K562 (cell line): ENCODE data around the gene USHBP1. TPM values are rescaled to one million over a fixed set of nuclear protein-coding genes. Genes with fewer than 3 reads are reported as not detected.
A peak's percentile ranks its signal among the peaks of the same experiment; 100 is the strongest.

Experiments used
- ADNP ChIP-seq: fragments of 200-800 bp; sonication (Bioruptor generic); IDR thresholded peaks from 2 replicates; pipeline ENCODE4 v1.6.1; 2016; ENCODE audit warnings: missing genetic modification characterization, missing compliant biosample characterization
- CBX5 ChIP-seq: IDR thresholded peaks from 2 replicates; pipeline ENCODE4 v1.6.1; 2014; ENCODE audit warnings: low read depth, borderline replicate concordance
- CREBBP ChIP-seq: IDR thresholded peaks from one replicate; pipeline ENCODE4 v1.6.1; 2012; ENCODE audit warnings: low read depth, mild to moderate bottlenecking, control low read depth, inconsistent platforms, low read length
- CREM ChIP-seq: IDR thresholded peaks from 2 replicates; pipeline ENCODE4 v1.6.1; 2014; ENCODE audit warnings: antibody characterized with exemption, low read depth
- DNMT1 ChIP-seq: fragments of 450-650 bp; IDR thresholded peaks from 2 replicates; pipeline ENCODE4 v1.6.1; 2016; ENCODE audit warnings: antibody characterized with exemption, mild to moderate bottlenecking
- ELF4 ChIP-seq: fragments of 450-650 bp; formaldehyde crosslinking; IDR thresholded peaks from 2 replicates; pipeline ENCODE4 v1.4.0; 2022; ENCODE audit warnings: missing genetic modification characterization
- GABPB2 ChIP-seq: fragments of 250-450 bp; sonication (Bioruptor Pico); conservative IDR thresholded peaks from 2 replicates; pipeline ENCODE4 v1.5.1; 2021; ENCODE audit warnings: mild to moderate bottlenecking
- GTF2A2 ChIP-seq: IDR thresholded peaks from 2 replicates; pipeline ENCODE4 v1.6.1; 2016; ENCODE audit warnings: mild to moderate bottlenecking, missing genetic modification characterization, missing compliant biosample characterization
- GTF2B ChIP-seq: IDR thresholded peaks from 2 replicates; pipeline ENCODE4 v1.6.1; 2011; ENCODE audit not compliant: insufficient read length; ENCODE audit errors: extremely low read depth
- MCM3 ChIP-seq: fragments of 450-650 bp; IDR thresholded peaks from 2 replicates; pipeline ENCODE4 v1.6.1; 2016
- MTF1 ChIP-seq: fragments of 250-450 bp; sonication (Bioruptor Pico); IDR thresholded peaks from 2 replicates; pipeline ENCODE4 v1.9.0; 2021; ENCODE audit warnings: moderate library complexity, mild to moderate bottlenecking, inconsistent platforms, borderline replicate concordance
- PATZ1 ChIP-seq: fragments of 250-450 bp; sonication (Bioruptor Pico); IDR thresholded peaks from 2 replicates; pipeline ENCODE4 v1.5.0; 2020; ENCODE audit warnings: mild to moderate bottlenecking, borderline replicate concordance
- PHF8 ChIP-seq: fragments of 200-600 bp; sonication (generic); IDR thresholded peaks from 2 replicates; pipeline ENCODE4 v1.6.1; 2012; ENCODE audit warnings: mixed run types, mild to moderate bottlenecking, inconsistent platforms, low read length, moderate library complexity, borderline replicate concordance
- RNF2 ChIP-seq: sonication (generic); IDR thresholded peaks from 2 replicates; pipeline ENCODE4 v1.6.1; 2016
- SREBF1 ChIP-seq: fragments of 150-350 bp; IDR thresholded peaks from 2 replicates; pipeline ENCODE4 v1.6.1; 2014; ENCODE audit warnings: antibody characterized with exemption, low read depth, low read length, borderline replicate concordance
- SRF ChIP-seq, 2 experiments: fragments of 250-450, 450-650 bp in 1 of 2; sonication (Bioruptor Pico) in 1 of 2; sonication (generic) in 1 of 2; formaldehyde crosslinking; IDR thresholded peaks; 2 replicates each; pipeline versions ENCODE4 v1.5.0 to v1.5.1; 2020 to 2022; ENCODE audit warnings: mild to moderate bottlenecking in 1 of 2, missing genetic modification reagents in 1 of 2
- SRSF1 ChIP-seq: fragments of 200-400 bp; formaldehyde crosslinking; IDR thresholded peaks from 2 replicates; pipeline ENCODE4 v1.6.1; 2017; ENCODE audit warnings: mild to moderate bottlenecking, low read depth, low read length, moderate library complexity
- TRIM28 ChIP-seq: fragments of 450-650 bp; IDR thresholded peaks from 2 replicates; pipeline ENCODE4 v1.6.1; 2017
- YBX1 ChIP-seq: fragments of 450-650 bp; IDR thresholded peaks from 2 replicates; pipeline ENCODE4 v1.7.1; 2016; ENCODE audit warnings: mild to moderate bottlenecking
- ZBTB43 ChIP-seq: sonication (generic); formaldehyde crosslinking; IDR thresholded peaks from 2 replicates; pipeline ENCODE4 v1.8.0; 2023; ENCODE audit warnings: mild to moderate bottlenecking, missing genetic modification reagents
- ZFP1 ChIP-seq: fragments of 450-650 bp; formaldehyde crosslinking; IDR thresholded peaks from 2 replicates; pipeline ENCODE4 v1.4.0; 2020; ENCODE audit warnings: mild to moderate bottlenecking, mixed read lengths
- ZFPM2 ChIP-seq: fragments of 250-450 bp; sonication (Bioruptor Pico); IDR thresholded peaks from 2 replicates; pipeline ENCODE4 v1.5.1; 2022; ENCODE audit warnings: mild to moderate bottlenecking
- ZFX ChIP-seq: sonication (generic); formaldehyde crosslinking; IDR thresholded peaks from 2 replicates; pipeline ENCODE4 v1.8.0; 2022; ENCODE audit warnings: mild to moderate bottlenecking, missing genetic modification reagents, moderate library complexity
- ZNF24 ChIP-seq: fragments of 450-650 bp; IDR thresholded peaks from 2 replicates; pipeline ENCODE4 v1.6.1; 2016
- ZNF277 ChIP-seq: fragments of 250-450 bp; sonication (Bioruptor Pico); IDR thresholded peaks from 2 replicates; pipeline ENCODE4 v1.8.0; 2022; ENCODE audit warnings: inconsistent platforms, mild to moderate bottlenecking, moderate library complexity, borderline replicate concordance
- ZNF324 ChIP-seq: fragments of 250-450 bp; sonication (Bioruptor Pico); IDR thresholded peaks from 2 replicates; pipeline ENCODE4 v1.4.0; 2020; ENCODE audit warnings: mild to moderate bottlenecking
- ZNF586 ChIP-seq: fragments of 450-650 bp; formaldehyde crosslinking; conservative IDR thresholded peaks from 2 replicates; pipeline ENCODE4 v1.4.0; 2020; ENCODE audit warnings: mild to moderate bottlenecking, moderate library complexity
- polyA plus RNA-seq, 8 experiments: library from polyadenylated mRNA; depleted of rRNA in 4 of 8; stranded (reverse) in 5 of 8; unstranded in 3 of 8; fragments of >200 nt; fragmentation: Nextera tagmentation in 2 of 8; fragmentation: Illumina TruSeq in 1 of 8; extraction: Ambion mirVana in 2 of 8; extraction: Trizol in 1 of 8; gene quantifications; 2 replicates each; pipeline versions ENCODE4 v1.2.1 to v1.2.3, GENCODE V29; 2011 to 2014; ENCODE audit warnings: inconsistent platforms in 1 of 8, missing spikeins in 1 of 8
- total RNA-seq, 7 experiments: library from RNA; depleted of rRNA in 6 of 7; stranded (reverse); fragments of >200 nt in 6 of 7; fragmentation: Illumina TruSeq in 2 of 7; extraction: Trizol in 2 of 7; gene quantifications; 2 replicates each; pipeline versions ENCODE4 v1.2.1 to v1.2.3, GENCODE V29; 2011 to 2021; ENCODE audit warnings: low replicate concordance in 1 of 7

Gene USHBP1
- total and polyA plus RNA-seq, 9 of the 15 experiments (the other 6 are each of a cell fraction or from before 2014, with no cell fraction given) = 0.03 to 0.10 (median 0.05) TPM; not detected in 5

GRCh38 chr19:17282488-17283125, 18.1 kb upstream of the USHBP1 start (continued):
- TF ChIP-seq SRF (CRISPR knock-in tag; IDR thresholded peaks at IDR 0.05) (0 out of 4 replicates have a peak, but pooled peaks of 1 of the 2 experiments have one; percentile 74), YBX1 (no peak), ZNF586 (CRISPR knock-in tag) (no peak), GABPB2 (CRISPR knock-in tag) (no peak), ELF4 (CRISPR knock-in tag) (no peak), ZNF277 (CRISPR knock-in tag) (no peak), ZNF24 (0 out of 2 replicates have a peak, but pooled peaks have one; percentile 6), TRIM28 (no peak), ZFPM2 (CRISPR knock-in tag) (no peak), PATZ1 (no peak), ZNF324 (CRISPR knock-in tag) (no peak), ZFX (CRISPR knock-in tag) (peak; percentile 40), ADNP (tag) (no peak), ZFP1 (CRISPR knock-in tag) (no peak), RNF2 (no peak), MTF1 (no peak), GTF2A2 (no peak), CREM (peak; percentile 50), DNMT1 (no peak), ZBTB43 (CRISPR knock-in tag) (no peak), MCM3 (no peak), GTF2B (no peak), CREBBP (no peak), PHF8 (peak; percentile 22; the same call in 1 of the 2 replicates), SRSF1 (no peak), SREBF1 (no peak), CBX5 (no peak)
